ENCODE data around the gene TET3. TPM values are rescaled to one million over a fixed set of nuclear protein-coding genes. Genes with fewer than 3 reads are reported as not detected.

The TET3 gene
- total RNA-seq, 2 experiments from 2014 or later: 22.2 to 24.1 TPM

GRCh38 chr2:74031959-74032287 is 47.2 kb downstream of the TET3 start:
- TF ChIP-seq CTCF (IDR thresholded peaks at IDR 0.05): no peak
- H3K4me3 Mint-ChIP-seq: peak overlapping the region; percentile 89
- H3K27me3 Mint-ChIP-seq: no peaks in the 10 kb centered on the region
- ChIA-PET POLR2A (interaction anchor here (0.8 to 3.4 kb wide), 11 partner anchors 9 to 208 kb away, joined by 3 to 16 read pairs (median 5); partner anchors contain the start of gene DGUOK), CTCF (interaction anchor here (1.5 kb wide), 1 partner anchor 45 kb away, joined by 3 read pairs; no protein-coding TSS in a partner anchor)
- H3K27ac ChIP-seq (ENCODE audit: low read depth in 1 of 2, low read length in 2 of 2): no peak overlapping the region
- peak overlapping the region; percentile 40 for H3K4me3 ChIP-seq (ENCODE audit: low read length)
- intact Hi-C loops (cut with DNase I, micrococcal nuclease): loop anchor here in 1 of 2 experiments (2.0 to 5.0 kb wide), 2 partner anchors 21 to 45 kb away; no protein-coding TSS in a partner anchor
- no peaks in the 10 kb centered on the region for H3K9me3 ChIP-seq (ENCODE audit: control insufficient read depth in 1 of 2, insufficient read depth in 1 of 2, low read length in 2 of 2)
- DNase-seq (no peak), ATAC-seq (ENCODE audit: poor library complexity) (no peak)
- H3K4me1 Mint-ChIP-seq (ENCODE audit: low read depth): peaks cover 81% of the 10 kb centered on the region
- H3K9me3 Mint-ChIP-seq: no peaks in the 10 kb centered on the region
- H3K4me1 ChIP-seq (ENCODE audit: insufficient read depth, low read length): peaks cover 40% of the 10 kb centered on the region
- no peaks in the 10 kb centered on the region for H3K36me3 ChIP-seq (ENCODE audit: insufficient read depth, low read length)
- no peaks in the 10 kb centered on the region for H3K27me3 ChIP-seq (ENCODE audit: control insufficient read depth in 1 of 2, insufficient read depth in 2 of 2, low read length in 2 of 2)
- H3K36me3 Mint-ChIP-seq (ENCODE audit: low read depth): peaks cover 9% of the 10 kb centered on the region
- peak overlapping the region; percentile 79 for H3K27ac Mint-ChIP-seq

- Mint-ChIP-seq H3K9me3 (no peaks in the 10 kb centered on the region), H3K36me3 (ENCODE audit: low read depth) (peaks cover 9% of the 10 kb centered on the region), H3K4me3 (peak overlapping the region; percentile 89), H3K27ac (peak overlapping the region; percentile 79), H3K4me1 (ENCODE audit: low read depth) (peaks cover 85% of the 10 kb centered on the region), H3K27me3 (no peaks in the 10 kb centered on the region)
- TF ChIP-seq CTCF (IDR thresholded peaks at IDR 0.05): no peak
- Histone ChIP-seq H3K27ac (ENCODE audit: low read depth in 1 of 2, low read length in 2 of 2) (no peak overlapping the region), H3K4me1 (ENCODE audit: insufficient read depth, low read length) (peaks cover 51% of the 10 kb centered on the region), H3K9me3 (ENCODE audit: control insufficient read depth in 1 of 2, insufficient read depth in 1 of 2, low read length in 2 of 2) (no peaks in the 10 kb centered on the region), H3K27me3 (ENCODE audit: control insufficient read depth in 1 of 2, insufficient read depth in 2 of 2, low read length in 2 of 2) (no peaks in the 10 kb centered on the region), H3K4me3 (ENCODE audit: low read length) (no peak overlapping the region), H3K36me3 (ENCODE audit: insufficient read depth, low read length) (no peaks in the 10 kb centered on the region)
- POLR2A ChIA-PET: interaction anchor here (1.0 to 3.4 kb wide), 4 partner anchors 8 to 106 kb away, joined by 3 to 16 read pairs (median 12); partner anchors contain the start of gene DGUOK
- DNase-seq (no peak), ATAC-seq (ENCODE audit: poor library complexity) (no peak)
- intact Hi-C loops (cut with DNase I, micrococcal nuclease): loop anchor here in 1 of 2 experiments (2.0 to 5.0 kb wide), 2 partner anchors 19 to 46 kb away; no protein-coding TSS in a partner anchor
- CTCF ChIA-PET: no interaction called here
These were observed 48.7 kb downstream of the TET3 start for GRCh38 chr2:74033375-74033774.

Other genes with a start within 250 kb of the TET3 start
- gene TPRKB, start 247.6 kb upstream of the TET3 start, total RNA-seq: 10 to 100 TPM; 16.1 to 18.2 TPM
- gene DUSP11, start 204.8 kb upstream of the TET3 start, total RNA-seq: 10 to 100 TPM; 57.1 to 61.5 TPM
- gene C2orf78, start 200.7 kb upstream of the TET3 start, total RNA-seq: not detected
- gene STAMBP, start 155.9 kb upstream of the TET3 start, total RNA-seq: 10 to 100 TPM; 11.3 to 13.8 TPM
- gene ACTG2, start 91.9 kb upstream of the TET3 start, total RNA-seq: not detected
- 10 to 100 TPM; 30.5 to 32.0 TPM for gene DGUOK, start 58.0 kb upstream of the TET3 start, total RNA-seq
- 10 to 100 TPM; 11.4 to 12.9 TPM for gene BOLA3, start 163.0 kb downstream of the TET3 start, total RNA-seq
- gene MOB1A, start 194.0 kb downstream of the TET3 start, total RNA-seq: 100 to 1,000 TPM; 150 to 159 TPM
- gene MTHFD2, start 213.7 kb downstream of the TET3 start, total RNA-seq: 10 to 100 TPM; 18.6 to 21.6 TPM

All from CD4-positive, alpha-beta T cell (primary cell).